NCI-H2029 treated with DMSO at 0.1 percent for 48 hours (cell line): ENCODE results near the gene TMEM138.

ENCODE experiments used
- DNase-seq: peaks from one replicate; lab custom pipeline; 2025; lab: John Stamatoyannopoulos, UW

TMEM138 gene

DNA sequence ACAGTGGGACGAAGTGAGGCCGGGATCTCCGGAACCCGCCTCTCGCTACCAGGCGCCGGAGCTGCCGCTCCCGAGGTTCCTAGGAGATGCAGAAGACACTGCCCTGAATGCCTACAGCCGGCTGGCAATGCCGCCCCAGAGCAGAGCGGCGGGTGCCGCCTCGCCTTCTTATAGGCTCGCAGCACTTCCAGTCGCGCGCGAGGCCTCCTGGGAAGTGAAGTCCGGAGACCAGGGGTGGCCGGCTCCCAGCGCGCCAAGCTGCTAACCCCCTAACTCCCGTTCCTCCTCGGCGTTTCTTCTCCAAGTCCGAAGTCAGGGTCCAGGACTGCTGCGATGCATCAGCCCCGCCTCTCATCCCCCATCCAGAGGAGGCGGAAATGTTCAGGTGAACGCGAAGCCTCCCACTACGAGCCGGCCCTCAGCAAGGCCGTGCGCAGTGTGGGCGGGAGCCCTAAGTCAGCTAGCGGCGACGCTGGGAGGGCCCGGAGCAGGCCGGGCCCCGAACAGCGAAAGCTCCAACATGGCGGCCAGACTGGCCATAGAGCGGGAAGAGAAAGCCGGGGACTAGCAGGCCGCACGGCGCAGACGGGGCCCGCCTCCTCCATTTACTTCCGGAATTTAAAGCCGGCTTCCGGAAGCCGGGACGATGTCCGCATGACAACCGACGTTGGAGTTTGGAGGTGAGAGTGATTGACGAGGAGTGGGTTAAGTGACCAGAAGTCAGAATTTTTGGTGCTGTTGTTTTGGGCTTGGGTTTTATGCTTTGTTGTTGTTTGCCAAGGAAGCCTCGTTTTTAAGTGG is at the start of gene TMEM138, which contains the start of gene CYB561A3:
TSS of gene TMEM138 (plus strand) at position 634 of the 801 bp plus-strand sequence. CDS start 2,017 bp downstream, outside the sequence.
TSS of gene CYB561A3 (minus strand) at position 142 of the 801 bp plus-strand sequence. CDS start 5,169 bp downstream, outside the sequence.
- peak; percentile 92 for DNase-seq

DNA sequence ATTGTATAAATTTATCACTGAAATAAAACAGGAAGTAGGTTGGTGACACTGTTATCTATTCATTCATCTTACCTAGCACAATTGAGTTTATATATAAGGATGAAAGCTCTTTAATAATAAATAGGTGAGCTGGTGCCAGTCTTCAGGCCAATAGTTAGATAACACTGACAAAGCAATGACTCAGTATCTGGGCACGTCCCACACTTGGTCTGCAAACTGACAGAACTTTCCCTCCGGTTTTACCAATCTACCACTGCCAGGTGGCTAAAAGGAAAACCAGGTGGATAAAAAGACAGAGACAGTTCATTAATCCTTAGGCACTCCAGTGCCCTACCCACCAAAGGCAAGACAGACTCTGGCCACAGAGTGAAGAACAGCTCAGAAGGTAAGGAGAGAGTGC is 46.9 kb upstream of the TMEM138 start:
- DNase-seq: no peak

DNA sequence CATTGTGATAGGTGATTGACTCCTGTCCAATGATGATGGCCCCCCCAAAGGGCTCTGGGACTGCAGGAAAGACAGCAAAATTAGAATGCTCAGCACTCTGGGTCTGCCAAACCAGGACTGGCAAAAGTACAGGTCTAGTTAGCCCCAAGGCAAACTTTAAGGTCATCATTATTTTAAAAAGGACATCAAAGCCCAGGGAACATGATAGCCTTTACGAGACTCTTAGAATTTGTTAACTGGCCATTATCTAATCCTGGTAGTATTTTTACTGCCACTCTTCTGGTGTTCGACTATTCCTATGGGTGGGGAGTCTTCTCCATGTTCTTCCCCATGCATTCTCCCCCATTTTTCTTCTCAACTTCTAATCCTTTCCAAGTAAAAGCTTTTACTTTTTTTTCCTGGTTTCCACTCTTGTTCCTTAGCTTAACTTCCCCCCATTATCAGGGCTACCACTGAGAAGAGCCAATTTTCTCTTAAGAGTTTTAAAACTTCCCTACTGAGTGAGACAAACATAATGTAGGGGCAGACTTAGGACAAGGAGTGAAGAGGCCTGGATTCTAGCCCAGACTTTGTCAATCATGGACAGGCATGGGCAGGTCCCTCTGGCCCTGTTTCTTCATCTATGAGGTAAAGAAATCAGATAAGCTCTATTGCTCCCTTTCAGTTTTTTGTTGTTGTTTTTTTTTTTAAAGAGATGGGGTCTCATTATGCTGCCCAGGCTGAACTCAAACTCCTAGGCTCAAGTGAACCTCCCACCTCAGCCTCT is 36.3 kb upstream of the TMEM138 start:
- no peak for DNase-seq

DNA sequence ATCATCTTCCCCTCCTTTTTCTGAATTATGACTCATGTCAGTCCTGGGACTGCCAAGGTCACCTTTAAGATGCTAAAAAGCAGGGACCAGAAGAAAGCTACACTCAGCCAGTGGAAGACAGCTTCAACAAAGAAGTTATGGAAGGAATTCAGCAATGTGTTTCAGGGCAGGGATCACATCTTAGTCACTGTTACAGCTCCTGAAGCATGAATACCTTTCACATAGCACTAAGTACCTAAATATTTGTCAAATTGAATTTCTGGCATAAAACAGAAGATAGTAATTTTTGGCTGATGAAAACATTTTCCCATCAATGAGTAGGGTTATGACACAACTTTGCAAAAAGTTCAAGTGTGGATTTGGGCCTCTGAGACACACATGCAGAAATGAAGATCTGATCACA is 34.5 kb upstream of the TMEM138 start:
- DNase-seq: no peak

DNA sequence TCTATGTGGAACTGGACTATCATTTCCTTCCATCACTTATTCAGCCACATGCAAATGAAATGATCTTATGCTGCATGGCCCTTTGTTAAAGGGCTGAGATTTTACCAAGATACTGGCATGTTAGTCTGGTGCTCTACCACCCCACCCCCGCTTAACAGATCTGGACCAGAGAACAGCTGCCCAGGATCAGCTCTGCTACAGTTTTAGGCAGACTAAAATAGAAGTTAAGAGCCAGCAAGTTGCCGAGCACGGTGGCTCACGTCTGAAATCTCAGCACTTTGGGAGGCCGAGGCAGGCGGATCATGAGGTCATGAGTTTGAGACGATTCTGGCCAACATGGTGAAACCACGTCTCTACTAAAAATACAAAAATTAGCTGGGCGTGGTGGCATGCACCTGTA is 33.8 kb upstream of the TMEM138 start:
- no peak for DNase-seq

DNA sequence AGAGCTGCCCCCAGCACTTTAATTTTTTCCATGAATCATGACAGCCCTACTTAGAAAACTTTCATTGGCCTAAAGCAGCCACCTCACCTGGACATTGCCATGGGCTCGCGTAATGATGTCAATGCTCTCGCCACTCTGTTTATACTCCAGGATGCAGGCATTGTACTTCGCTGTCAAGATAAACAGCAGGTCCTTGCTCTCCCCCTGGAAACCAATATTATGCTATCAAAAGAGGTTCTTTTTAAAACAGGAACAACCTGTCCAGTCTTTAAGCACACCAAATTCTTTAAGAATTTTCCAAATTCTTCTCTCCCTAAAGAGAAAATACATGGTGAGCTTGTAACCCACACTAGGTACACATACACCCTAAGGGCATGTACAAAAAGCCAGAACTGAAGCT is 32.3 kb upstream of the TMEM138 start:
- no peak for DNase-seq

DNA sequence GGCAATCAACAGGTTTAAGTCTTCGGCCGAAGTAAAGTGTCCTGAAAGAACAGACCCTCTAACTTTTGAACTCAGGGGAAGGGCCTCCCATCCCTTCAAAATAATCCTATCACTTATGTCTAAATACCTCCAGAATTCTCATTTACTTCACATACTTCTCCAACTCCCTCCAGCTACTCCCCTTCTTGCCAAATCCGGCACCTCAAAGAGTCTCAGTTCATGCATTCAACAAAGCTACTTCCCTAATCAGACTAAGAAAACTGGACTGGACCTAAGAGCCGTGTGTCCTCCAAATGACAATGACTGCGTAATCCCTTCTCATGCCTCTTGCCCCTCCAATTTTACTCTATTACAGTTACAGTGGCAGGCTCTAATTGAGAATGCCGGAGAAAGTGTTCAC is 30.5 kb upstream of the TMEM138 start:
- no peak for DNase-seq

DNA sequence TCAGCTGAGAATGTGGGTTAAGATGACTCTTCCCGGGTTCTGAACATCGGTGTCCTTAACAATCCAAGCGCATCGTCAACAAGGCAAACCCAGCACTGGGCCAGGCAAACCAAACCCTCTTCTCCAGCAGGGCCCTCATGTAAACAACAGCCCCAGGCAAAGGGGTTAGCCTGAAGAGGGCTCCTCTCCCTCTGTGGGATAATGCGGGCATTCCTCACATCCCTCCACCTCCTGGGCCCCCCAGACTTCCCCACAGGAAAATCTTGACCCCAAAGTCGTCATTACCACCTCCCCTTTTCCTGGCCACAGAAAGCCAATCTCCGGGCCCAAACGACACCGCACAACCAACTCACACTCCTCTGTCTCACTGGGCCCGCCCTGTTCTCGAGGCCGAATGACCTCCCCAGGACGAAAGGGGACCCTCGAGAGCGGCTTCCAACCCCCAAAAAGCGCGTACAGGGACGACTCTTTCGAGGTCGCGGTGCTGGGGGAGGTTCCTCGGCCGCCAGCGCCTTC is 29.8 kb upstream of the TMEM138 start:
- DNase-seq: no peak

DNA sequence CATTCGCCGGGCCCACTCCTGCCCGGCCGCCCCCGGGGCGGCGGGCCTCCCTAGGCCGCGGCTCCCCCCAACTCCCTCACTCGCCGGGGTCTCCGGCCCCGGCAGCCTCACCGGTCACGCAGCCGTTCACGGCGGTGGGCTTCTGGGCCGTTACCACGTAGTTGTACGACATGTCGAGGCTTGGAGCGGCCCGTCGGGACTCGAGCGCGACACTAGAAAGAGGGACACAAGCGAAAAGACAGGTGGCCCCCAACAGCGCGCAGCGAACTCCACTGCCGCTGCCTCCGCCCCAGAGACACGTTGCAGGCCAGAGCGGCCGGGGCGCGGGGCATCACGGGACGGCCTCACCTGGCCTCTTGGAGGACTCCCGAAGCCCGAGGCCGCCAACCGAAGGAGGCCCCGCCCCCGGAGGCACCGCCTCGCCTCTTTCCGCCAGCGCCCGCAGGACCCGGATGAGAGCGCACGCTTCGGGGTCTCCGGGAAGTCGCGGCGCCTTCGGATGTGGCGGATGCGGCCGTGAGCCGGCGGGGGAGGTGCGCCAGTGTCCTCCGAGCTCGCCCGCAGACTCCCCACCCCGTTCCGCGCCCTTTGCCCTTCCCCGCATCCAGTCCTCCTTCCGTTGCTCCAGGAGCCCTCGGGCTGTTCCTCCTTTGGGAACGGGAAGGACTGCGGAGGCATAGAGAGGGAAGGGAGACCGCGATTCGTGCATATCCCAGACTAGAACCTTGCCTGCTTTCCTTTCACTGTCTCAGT is 29.2 kb upstream of the TMEM138 start, which contains the start of the genes DDB1 and TKFC:
TSS of gene DDB1 (minus strand) at position 309 of the 753 bp plus-strand sequence. CDS start at position 172, 137 bp downstream.
TSS of gene TKFC (plus strand) at position 432 of the 753 bp plus-strand sequence. CDS start 1,501 bp downstream, outside the sequence.
- peak; percentile 72 for DNase-seq

DNA sequence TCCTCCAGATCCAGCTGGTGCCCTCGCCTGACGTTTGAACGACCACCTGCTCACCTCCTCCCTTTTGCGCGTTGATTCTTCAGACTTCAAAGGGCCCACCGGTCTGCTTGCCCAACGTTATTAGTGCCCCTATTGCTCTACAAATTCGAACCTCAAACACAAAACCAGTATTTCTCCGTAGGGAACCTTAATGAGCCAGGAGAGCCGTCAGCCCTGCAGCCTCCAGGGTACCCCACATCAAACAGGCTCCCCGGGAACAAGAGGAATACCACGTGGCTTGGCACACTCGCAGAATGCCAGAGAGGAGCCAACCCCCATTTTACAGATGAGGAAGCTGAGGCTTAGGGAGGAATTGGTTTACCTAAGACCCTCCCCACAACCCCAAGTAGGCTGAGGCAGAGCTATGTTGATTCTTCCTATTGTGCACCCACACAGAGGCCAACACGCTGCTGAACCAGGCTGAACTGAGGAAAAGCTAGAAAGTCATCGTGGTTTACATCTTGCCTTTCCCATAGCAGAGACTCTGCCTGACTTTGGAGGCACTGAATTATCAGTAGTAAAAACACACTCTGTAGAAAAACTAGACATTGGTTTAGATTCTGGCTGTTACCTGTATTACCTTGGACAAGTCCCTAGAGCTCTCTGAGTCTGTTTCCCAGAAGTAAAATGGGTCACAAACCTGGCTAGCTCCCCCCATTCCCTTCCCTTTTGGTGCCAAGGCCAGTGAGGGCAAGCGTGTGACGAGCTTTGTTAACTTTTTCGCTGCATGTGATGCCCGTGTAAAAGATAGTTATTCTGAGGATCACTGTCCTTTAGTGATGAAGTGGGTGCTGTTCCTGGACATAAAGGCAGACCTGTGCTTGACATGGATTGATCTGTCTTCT is 28.4 kb upstream of the TMEM138 start:
- no peak for DNase-seq

DNA sequence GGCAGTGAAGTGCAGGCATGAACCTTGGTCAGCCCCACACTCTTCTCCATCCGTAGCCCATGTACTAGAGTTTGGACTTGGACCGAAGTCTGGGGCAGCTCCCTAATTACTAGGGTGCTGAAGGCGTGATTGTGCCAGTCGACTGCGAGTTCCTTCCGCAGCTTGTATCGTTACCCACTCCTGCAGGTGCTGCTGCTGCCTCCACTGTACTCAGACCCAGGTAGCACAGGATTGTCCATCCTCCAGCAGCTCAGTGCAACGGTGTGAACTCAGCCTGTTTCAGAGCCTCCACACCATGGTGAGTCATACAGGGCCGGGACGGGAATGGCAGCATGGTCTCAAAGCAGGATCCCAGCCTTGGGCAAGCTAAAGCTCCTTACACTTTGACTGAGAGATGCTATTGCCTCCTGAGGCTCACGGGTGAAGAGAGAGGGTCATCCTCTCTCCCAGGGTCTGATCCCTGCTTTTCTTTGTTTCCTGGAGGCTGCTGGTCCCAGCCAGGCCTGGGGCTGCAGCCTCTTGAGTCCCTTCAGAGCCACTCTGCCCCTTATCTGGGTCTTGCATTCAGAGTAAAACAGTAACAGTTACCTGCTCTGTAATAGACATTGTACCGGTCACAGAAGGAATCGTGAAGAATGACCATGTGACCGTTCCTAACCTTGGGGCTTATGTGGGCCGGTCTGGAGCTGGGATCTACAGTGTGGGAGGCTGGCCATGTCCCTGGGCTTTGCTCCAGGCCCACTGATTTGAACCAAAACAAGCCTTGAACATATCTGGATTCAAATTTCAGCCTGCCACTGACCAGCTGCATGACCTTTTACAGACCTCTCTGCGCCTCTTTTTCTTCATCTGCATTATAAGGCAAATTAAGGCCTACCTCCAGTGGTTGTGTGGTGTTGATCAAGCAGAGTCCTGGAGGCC is 27.5 kb upstream of the TMEM138 start:
- DNase-seq: no peak

DNA sequence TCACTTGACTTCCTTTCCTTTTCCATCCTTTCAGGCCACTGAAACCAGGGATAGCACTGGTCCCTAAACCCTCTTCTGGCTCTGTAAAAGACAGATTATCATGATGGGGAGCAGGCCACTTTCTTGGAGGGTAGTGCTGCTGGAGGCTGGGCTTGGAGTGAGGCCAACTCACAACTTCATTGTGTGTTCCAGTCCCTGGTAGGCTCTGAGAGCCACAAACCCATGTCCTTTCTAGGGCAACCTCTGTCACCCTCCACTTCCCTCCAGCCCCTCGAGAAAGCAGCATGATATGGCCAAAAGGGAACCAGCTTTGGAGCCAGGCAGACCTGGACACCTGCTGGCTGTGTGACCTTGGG is 26.8 kb upstream of the TMEM138 start:
- no peak for DNase-seq

DNA sequence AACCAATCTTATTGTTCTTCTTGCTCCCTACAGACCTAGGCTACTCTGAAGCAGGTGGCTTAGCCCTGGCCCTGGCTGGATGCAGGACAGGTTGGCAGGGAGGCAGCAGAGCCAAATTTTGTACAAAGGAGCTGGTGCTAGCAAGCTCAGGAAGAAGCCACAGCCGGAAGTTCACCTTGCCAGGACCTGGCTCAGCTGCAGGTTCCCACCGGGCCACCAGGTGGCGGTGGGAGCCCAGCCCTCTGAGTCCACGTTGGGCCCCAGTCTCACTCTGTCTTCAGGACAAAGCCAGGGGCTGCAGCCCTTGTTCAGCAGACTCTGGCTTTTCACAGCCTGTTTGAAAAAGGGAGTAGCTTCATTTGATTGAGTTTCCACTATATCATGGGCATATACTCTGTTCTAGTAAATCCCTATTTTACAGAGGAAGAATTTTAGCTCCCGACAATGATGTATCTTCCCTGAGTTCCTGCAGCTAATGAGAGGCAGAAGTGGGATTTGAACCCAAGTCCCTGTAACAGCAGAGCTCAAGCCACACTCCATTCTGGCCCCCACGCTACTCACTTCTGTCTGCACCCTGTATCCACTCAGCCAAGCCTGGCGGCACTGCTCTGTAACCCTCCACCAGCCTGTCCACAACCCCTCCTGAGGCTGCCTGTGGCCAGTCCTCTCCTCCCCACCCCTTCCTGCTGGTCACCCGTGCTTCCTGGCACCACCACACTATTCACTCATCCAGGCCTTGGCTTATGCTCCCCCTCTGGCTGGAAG is 25.8 kb upstream of the TMEM138 start:
- peak; percentile 78 for DNase-seq

DNA sequence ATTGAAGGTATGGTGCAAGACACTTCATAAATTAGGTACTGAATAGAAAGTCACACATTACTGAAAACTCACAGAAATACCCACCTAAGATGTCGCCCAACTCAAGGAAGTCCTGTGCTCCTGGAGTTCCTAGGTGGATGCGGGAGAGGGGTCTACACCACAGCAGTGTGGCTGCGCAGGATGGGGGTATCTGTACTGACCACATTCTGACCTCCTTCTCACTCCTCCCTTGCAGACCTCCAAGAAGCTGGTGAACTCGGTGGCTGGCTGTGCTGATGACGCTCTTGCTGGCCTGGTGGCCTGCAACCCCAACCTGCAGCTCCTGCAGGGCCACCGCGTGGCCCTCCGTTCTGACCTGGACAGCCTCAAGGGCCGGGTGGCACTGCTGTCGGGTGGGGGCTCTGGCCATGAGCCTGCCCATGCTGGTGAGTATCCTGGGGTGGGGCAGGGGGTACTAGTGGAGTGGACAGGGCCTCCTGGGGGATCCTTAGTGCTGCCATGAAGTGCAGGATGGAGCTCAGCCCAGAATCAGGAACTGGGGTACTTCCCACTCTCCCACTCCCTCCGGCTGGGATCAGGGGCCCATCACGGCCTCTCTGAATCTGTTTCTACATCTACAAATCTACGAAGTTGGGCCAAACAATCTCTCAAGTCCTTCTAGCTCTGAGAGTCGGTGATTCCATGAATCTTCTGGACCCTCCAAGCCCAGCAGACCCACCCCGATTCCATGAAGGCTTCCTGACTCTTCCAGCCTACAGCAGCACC is 24.3 kb upstream of the TMEM138 start:
- DNase-seq: no peak

DNA sequence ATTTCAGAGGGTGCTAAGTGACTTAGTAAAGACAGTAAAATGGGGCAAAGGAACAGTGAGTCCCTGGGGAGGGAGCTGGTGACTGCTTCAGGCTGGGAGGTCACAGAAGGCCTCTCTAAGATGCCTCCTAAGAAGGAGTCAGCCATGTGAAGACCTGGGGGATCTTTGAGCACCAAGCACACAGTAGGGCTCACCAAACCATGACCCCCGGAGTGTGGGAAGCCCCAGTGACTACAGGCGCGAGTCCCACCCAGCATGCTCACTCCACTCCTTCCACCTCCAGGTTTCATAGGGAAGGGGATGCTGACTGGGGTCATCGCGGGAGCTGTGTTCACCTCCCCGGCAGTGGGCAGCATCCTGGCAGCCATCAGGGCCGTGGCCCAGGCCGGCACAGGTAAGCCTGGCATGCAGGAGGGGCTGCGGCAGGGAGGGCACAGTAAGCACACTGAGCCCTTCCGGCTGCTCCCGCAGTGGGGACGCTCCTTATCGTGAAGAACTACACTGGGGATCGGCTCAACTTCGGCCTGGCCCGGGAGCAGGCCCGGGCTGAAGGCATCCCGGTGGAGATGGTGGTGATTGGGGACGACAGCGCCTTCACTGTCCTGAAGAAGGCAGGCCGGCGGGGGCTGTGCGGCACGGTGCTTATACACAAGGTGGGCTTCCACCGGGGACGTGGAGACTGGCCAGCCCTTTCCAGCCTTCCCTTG is 23.2 kb upstream of the TMEM138 start:
- no peak for DNase-seq

DNA sequence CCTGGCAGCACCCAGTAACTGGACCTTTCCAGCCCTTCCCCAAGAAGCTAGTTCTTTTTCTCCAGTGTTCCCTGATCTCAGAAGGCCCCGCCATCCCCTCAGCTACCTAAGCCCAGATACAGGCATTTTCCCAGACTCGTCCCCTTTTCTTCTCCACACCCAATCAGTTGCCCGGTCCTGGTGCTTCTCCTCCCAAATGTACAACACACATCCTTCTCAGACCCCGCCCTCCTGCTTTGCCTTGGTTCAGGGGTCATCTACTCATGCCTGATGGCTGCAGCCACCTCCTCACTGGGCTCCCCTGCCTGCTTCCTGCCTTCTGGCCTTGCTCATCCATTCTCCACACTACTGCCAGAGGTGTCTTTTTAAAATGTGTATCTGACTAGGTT is 22.7 kb upstream of the TMEM138 start:
- no peak for DNase-seq

DNA sequence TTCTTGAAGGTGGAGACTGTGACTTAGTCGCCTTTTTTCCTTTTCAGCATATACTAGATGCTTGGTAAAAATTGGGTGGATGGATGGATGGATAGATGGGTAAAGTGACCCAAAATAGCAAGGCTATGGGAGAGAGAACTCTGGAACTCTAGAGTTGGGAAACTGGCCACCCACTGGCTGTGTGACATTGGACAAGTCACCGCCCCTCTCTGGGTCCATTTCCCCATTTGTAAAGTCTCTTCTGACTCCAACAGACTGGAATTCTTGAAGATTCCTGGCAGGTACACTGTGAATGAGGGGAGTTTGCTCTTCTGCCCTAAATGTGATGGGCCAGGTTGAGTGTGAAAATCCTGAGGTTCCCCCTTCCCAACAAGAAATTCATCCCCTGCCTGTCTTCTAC is 21.2 kb upstream of the TMEM138 start:
- no peak for DNase-seq

DNA sequence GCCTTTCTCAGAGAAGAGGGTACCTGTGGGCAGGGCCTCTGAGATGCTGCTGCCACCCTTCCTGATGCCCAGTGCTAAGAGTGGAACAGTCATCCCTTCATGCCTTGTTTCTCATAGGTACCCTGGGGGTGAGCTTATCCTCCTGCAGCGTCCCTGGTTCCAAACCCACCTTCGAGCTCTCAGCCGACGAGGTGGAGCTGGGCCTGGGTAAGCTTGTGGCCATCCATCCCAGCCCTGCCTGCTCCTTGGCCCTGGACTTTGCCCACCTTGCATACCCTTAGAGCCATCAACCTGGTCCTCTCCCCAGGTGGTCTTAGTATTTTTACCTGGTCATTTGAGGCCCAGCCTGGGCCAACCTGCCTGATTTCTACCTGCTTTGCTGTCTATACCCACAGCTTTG is 20.5 kb upstream of the TMEM138 start:
- DNase-seq: no peak
